Measurements from ENCODE around the gene GTF2H1.

The GTF2H1 gene

DNA sequence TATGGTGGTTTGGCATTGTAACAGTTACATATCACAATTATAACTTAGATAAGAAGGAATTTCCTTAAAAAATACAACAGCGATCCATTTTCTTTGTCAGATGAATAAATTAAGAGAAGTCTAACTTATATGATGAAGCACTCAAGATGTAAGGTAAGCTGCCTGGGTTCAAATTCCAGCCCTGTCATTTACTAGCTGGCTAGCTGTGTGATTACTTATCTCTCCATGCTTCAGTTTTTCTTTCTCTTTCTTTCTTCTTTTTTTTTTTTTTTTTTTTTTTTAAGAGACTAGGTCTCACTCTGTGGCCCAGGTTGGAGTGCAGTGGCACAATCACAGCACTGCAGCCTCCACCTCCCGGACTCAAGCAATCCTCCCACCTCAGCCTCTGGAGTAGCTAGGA, 49.8 kb downstream of the GTF2H1 start:
- no peak for TF ChIP-seq CTCF (IDR thresholded peaks at IDR 0.05; ENCODE audit: low read depth, low read length)
- DNase-seq (ENCODE audit: extremely low read depth, low read depth), result no peak

- no peak for DNase-seq (ENCODE audit: extremely low read depth, low read depth)
- no peak for TF ChIP-seq CTCF (IDR thresholded peaks at IDR 0.05; ENCODE audit: low read depth, low read length)
Observed at GRCh38 chr11:18374956-18375355, 52.6 kb downstream of the GTF2H1 start.

DNA sequence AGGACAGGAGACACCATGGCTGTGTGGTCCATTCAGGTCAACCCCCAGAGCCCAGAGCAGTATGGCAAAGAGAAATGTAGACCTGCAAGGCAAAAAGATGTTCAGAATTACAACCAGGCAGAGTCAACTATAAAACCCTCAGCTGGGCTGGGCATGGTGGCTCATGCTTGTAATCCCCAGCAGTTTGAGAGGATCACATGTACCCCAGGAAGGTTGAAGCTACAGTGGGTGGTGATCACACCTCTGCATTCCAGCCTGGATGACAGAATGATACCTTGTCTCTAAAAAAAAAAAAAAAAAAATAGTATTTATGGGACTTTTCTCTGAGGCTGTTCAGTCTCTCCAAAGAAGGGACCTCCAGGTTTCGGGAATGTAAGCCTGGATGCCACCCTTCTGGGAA, 53.6 kb downstream of the GTF2H1 start:
- no peak for DNase-seq (ENCODE audit: extremely low read depth, low read depth)
- no peak for TF ChIP-seq CTCF (IDR thresholded peaks at IDR 0.05; ENCODE audit: low read depth, low read length)

- TF ChIP-seq CTCF (IDR thresholded peaks at IDR 0.05; ENCODE audit: low read depth, low read length), result no peak
- no peak for DNase-seq (ENCODE audit: extremely low read depth, low read depth)
Observed at GRCh38 chr11:18379201-18379600, 56.8 kb downstream of the GTF2H1 start.

DNA sequence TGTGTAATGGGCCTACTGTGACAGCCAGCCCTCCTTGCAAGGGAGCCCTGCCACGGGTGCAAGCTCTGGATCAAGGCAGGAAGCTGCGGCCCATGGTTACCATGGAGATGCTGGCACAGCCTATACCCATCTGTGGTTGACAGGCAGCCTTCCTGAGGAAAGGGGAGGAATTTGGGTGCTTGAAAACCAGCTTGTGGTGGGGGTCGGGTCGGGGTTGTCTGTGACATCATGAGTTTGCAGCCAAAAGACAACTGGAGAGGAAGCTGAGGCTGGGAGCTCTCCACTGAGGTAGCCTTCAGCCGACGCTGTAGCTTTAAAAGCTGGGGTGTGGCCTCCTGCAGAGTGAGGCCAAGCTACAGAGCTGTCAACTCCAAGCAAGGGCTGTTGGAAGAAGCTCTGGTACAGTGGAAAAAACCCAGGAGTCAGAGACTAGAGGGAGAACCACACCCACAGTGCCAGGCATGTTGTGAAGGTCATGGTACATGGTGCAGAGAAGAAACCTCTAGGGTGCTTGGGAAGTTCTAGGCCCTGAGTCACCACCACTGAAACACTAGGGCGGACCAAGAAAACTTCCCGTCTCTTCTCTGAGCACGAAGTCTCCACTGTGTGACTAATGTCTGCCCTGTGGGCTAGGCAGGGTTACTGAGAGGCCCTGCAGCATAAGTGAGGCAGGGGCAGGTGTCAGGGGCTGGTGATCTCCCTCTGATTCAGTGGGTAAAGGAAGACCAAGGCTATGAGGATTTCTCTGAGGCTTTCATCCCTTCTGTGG, 61.2 kb downstream of the GTF2H1 start:
- TF ChIP-seq CTCF (IDR thresholded peaks at IDR 0.05; ENCODE audit: low read depth, low read length), result no peak
- DNase-seq (ENCODE audit: extremely low read depth, low read depth), result peak; percentile 91

- no peak for TF ChIP-seq CTCF (IDR thresholded peaks at IDR 0.05; ENCODE audit: low read depth, low read length)
- peak; percentile 77 for DNase-seq (ENCODE audit: extremely low read depth, low read depth)
Observed at GRCh38 chr11:18384157-18384641, 61.8 kb downstream of the GTF2H1 start.

- no peak for TF ChIP-seq CTCF (IDR thresholded peaks at IDR 0.05; ENCODE audit: low read depth, low read length)
- DNase-seq (ENCODE audit: extremely low read depth, low read depth), result no peak
Observed at GRCh38 chr11:18390088-18390487, 67.7 kb downstream of the GTF2H1 start.

Measured in AG09319 (cell line).